GM12874 (cell line): ENCODE results near the gene AMELX.

Experiments used
- CTCF ChIP-seq: IDR thresholded peaks from 2 replicates; pipeline ENCODE4 v1.5.1; 2011; ENCODE audit warnings: low read depth, mild to moderate bottlenecking, control low read depth, low read length, moderate library complexity; ENCODE audit not compliant: insufficient read depth

Gene AMELX

GRCh38 chrX:11273544-11273943 lies 19.7 kb upstream of the AMELX start:
- TF ChIP-seq CTCF: no peak

GRCh38 chrX:11282043-11282442 lies 11.2 kb upstream of the AMELX start:
- TF ChIP-seq CTCF: no peak

GRCh38 chrX:11285651-11286050 lies 7.6 kb upstream of the AMELX start:
- no peak for TF ChIP-seq CTCF

GRCh38 chrX:11287505-11287904 lies 5.7 kb upstream of the AMELX start:
- TF ChIP-seq CTCF: no peak

- no peak for TF ChIP-seq CTCF
Measured at GRCh38 chrX:11290416-11291102, 2.7 kb upstream of the AMELX start.

- TF ChIP-seq CTCF: no peak
Measured at GRCh38 chrX:11296051-11296450, 2.8 kb downstream of the AMELX start.

GRCh38 chrX:11298600-11298999 lies 5.4 kb downstream of the AMELX start:
- no peak for TF ChIP-seq CTCF
